Superior temporal gyrus (tissue), 1 donor: ENCODE results near the gene PRKCZ.

ENCODE experiments used
- DNase-seq: peaks from one replicate; pipeline ENCODE4 v3.0.0-alpha.2; 2016; ENCODE audit errors: extremely low spot score

PRKCZ gene

DNA sequence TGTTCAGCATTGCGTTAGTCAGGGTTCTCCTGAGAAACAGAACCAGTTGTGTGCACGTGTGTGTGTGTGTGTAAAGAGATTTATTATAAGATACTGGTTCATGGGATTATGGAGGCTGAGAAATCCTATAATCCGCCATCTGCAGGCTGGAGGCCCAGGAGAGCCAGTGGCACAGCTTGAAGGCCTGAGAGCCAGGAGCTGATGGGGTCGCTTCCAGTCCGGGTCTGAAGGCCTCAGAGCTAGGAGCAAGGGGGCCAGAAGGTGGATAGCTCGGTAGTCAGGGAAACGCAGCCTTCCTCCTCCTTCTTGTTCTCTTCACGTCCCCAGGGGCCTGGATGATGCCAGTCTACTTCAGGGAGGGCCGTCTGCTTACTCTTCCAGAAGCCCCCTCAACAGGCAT, 106.7 kb downstream of the PRKCZ start:
- no peak for DNase-seq

DNA sequence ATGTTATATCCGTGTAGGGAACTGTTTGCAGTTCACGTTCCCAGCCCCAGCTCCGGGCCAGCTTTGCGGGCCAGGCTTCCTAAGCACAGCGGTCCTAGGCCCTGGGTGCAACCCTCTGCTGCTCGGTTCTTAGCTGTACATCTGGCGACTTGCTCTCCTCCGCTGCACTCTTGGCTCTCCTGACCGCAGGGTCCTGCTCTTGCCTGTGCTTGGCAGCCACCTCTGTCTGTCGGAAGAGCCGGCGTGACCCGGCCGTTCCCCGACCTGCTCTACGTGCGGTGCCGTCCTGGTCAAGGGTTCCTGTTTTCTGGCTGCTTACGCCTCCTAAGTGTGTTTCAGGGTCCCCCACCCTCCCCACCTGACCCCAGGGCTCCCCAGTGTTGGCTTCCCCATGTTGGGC, 107.6 kb downstream of the PRKCZ start:
- no peak for DNase-seq

GRCh38 chr1:2158272-2158671, 108.1 kb downstream of the PRKCZ start:
- DNase-seq: no peak

DNA sequence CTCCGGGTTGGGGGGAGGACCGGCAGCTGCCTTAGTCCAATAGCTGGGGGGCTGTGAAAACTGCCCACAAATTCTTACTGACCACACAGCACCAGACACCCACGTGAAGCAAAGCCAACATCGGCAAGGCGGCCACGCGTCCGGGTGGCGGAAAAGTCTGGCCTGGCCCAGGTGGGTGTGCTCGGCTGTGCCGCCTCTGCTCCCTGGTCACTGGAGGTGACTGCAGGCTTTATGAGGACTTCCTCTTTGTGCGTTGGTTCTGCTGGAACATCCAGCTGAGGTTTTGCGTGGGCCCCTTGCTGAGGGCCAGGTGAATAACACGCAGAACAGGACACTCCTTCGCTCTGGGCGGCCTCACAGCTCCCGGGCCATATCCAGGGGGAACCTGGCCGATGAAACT, 108.9 kb downstream of the PRKCZ start:
- no peak for DNase-seq

- no peak for DNase-seq
Measured at GRCh38 chr1:2160451-2161300, 110.5 kb downstream of the PRKCZ start.

DNA sequence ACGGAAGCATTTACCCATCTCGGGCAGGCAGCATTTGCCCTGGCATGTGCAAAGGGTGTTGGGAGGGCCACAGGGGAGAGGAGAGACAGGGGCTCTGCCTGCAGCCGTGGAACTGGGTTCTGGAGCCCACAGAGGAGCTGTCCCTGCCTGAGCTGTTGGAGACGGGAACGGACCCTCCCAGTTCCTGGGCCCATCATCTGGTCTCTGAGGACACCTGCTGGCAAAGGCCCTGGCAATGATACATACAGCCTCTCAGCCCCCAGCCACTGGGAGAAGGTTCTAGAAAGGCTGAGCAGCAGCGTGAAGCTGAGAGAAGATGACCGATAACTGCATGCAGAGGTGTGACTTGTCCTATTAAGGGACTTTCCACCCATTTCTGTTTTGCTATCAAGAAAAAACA, 113.0 kb downstream of the PRKCZ start:
- no peak for DNase-seq

DNA sequence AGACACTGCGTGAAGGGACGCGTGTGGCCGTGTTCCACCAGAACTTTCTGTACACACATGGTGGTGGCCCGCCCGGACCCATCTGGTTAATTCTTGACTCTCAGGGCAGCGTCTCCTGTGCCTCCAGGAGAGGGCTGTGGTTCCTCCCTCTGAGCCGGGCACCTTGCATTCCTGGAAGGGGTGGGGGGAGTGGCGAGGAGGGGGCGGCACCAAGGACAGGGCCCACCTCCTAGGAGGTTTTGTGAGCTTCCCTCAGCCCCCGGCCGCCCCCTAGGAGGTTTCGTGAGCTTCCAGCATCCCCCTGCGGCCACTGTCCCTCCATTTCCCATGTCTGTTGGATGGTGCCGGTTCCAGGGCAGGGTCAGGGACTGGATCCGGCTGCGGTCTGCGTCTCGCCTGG, 115.4 kb downstream of the PRKCZ start:
- DNase-seq: no peak

DNA sequence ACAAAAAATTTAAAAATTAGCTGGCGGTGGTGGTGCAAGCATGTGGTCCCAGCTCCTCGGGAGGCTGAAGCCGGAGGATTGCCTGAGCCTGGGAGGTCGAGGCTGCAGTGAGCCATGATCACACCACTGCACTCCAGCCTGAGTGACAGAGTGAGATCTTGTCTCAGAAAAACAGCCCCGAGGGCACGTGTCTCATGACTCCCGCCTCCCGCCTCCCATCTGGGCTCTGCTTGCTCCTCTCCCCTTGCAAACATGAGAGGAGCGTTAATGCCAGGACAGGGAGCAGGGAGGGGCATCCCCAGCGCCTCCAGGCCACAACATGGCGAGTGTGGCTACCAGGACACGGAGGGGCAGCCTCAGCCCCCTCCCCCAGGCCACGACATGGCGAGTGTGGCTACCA, 116.0 kb downstream of the PRKCZ start:
- DNase-seq: no peak

- no peak for DNase-seq
Measured at GRCh38 chr1:2166695-2167094, 116.5 kb downstream of the PRKCZ start.

GRCh38 chr1:2168090-2168489, 117.9 kb downstream of the PRKCZ start:
- DNase-seq: no peak

- DNase-seq: no peak
Measured at GRCh38 chr1:2168535-2168934, 118.3 kb downstream of the PRKCZ start.

DNA sequence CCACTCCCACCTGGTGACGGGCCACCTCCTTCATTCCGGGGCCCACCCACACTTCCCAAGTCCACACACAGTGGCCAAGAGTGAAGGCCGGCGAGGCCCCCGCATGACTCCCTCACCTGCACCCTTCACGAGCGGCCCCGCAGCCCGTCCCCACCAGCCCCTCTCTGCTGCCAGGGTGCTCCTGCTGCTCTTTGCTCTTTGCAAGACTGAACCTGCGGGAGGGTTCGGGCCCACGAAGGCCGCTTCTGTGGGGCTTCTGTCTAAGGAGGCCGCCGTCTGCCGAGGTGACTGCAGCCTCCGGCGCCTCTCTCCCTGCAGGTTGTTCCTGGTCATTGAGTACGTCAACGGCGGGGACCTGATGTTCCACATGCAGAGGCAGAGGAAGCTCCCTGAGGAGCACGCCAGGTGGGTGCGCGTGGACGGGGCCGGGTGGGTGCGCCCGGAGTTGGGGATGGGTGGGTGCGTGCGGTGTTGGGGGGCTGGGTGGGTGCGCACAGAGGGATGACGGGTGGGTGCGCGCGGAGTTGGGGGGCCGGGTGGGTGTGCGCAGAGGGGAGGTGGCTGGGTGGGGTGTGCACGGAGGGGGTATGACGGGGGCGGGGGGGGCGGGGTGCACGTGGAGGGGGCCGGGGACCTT, 119.1 kb downstream of the PRKCZ start:
- DNase-seq: no peak

- DNase-seq: no peak
Measured at GRCh38 chr1:2170211-2170610, 120.0 kb downstream of the PRKCZ start.

- DNase-seq: no peak
Measured at GRCh38 chr1:2172012-2172411, 121.8 kb downstream of the PRKCZ start.

DNA sequence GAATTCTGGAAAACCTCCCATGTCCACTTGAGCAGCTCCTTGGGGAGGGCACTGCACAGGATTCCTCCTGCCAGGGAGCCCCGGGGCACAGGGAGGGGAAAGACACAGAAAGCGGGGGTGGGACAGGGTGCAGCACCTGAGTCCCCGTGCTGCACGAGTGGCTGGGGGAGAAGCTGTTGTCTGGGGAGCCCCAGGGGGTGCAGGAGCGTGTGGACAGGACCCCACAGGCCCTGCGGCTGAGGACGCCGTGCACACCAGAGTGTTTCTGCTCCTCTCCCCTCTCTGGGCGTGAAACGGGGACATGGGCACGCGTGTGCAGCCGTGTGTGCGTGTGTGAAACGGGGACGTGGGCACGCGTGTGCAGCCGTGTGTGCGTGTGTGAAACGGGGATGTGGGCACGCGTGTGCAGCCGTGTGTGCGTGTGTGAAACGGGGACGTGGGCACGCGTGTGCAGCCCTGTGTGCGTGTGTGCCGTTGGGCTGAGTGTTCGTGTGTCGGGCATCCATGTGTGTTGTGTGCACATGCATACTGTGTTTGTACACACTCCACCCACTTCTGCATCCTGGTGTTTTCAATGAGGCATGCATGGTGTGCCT, 122.4 kb downstream of the PRKCZ start:
- DNase-seq: no peak

- DNase-seq: no peak
Measured at GRCh38 chr1:2173546-2174347, 123.5 kb downstream of the PRKCZ start.

- peak; percentile 57 for DNase-seq
Measured at GRCh38 chr1:2174348-2175054, 124.3 kb downstream of the PRKCZ start.

DNA sequence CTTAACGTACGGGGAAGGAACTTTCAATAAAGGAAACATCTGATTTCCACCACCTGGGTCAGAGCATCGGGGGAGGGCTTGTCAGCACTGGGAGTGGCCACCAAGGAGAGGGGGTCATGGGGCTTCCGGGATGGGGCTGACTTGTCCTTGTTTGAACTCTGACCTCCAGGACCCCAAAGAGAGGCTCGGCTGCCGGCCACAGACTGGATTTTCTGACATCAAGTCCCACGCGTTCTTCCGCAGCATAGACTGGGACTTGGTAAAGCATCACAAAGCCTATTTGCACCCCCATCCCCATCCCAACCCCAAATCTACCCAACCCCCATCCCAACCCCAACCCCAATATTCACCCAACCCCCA, 124.8 kb downstream of the PRKCZ start:
- DNase-seq: no peak

GRCh38 chr1:2175681-2176454, 125.7 kb downstream of the PRKCZ start:
- no peak for DNase-seq

- DNase-seq: no peak
Measured at GRCh38 chr1:2176615-2177014, 126.4 kb downstream of the PRKCZ start.

DNA sequence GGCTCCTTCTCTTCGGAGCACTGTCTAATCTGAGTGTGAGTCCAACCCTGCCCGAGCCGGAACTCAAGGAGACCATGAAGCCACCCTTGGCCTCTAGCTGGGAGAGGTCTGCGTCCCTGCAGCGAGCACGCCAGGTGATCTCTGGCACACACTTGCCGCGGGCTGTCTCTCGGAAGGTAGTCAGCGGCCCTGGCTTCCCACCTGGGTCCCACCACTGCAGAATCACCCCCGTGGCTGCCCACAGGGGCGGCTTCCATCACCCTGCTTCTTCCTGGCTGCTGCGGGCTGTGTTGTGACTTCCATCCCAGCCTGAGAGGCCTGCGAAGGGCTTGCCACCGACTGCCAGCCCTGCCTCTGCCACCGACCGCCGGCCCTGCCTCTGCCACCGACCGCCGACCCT, 127.3 kb downstream of the PRKCZ start:
- no peak for DNase-seq
